Subcutaneous abdominal adipose tissue (tissue), 5 donors: Measurements from ENCODE around the gene TBC1D23.
A peak's percentile ranks its signal among the peaks of the same experiment; 100 is the strongest.
"Not testable (repeated sequence)": the region's sequence is repeated elsewhere in the genome, so short reads cannot be mapped to it uniquely, and the experiment has no call there.

Experiments used
- H3K27ac ChIP-seq: one replicate; pipeline ENCODE4 v1.7.0; 2013; ENCODE audit warnings: low read depth, mild to moderate bottlenecking, inconsistent platforms, low read length, moderate library complexity
- H3K27me3 ChIP-seq, 5 donors: one replicate each; pipeline ENCODE4 v1.7.0; 2013; ENCODE audit warnings: low read length in 5 of 5, inconsistent platforms in 1 of 5; ENCODE audit not compliant: control insufficient read depth in 5 of 5, insufficient read depth in 4 of 5
- H3K36me3 ChIP-seq, 5 donors: one replicate each; pipeline ENCODE4 v1.7.0; 2013; ENCODE audit warnings: low read length in 5 of 5; ENCODE audit not compliant: control insufficient read depth in 5 of 5, insufficient read depth in 5 of 5
- H3K4me1 ChIP-seq, 5 donors: one replicate each; pipeline ENCODE4 v1.7.0; 2013; ENCODE audit warnings: low read length in 5 of 5, mild to moderate bottlenecking in 3 of 5, moderate library complexity in 1 of 5; ENCODE audit not compliant: control insufficient read depth in 5 of 5, insufficient read depth in 5 of 5
- H3K4me3 ChIP-seq, 5 donors: one replicate each; pipeline ENCODE4 v1.7.0; 2013; ENCODE audit warnings: low read length in 5 of 5, low read depth in 1 of 5
- H3K9ac ChIP-seq, 5 donors: one replicate each; pipeline ENCODE4 v1.7.0; 2013; ENCODE audit warnings: low read length in 5 of 5, mild to moderate bottlenecking in 4 of 5, moderate library complexity in 3 of 5
- H3K9me3 ChIP-seq, 5 donors: one replicate each; pipeline ENCODE4 v1.7.0; 2013; ENCODE audit warnings: low read length in 5 of 5; ENCODE audit not compliant: control insufficient read depth in 5 of 5
- donor health status: healthy.
- donor health status: healthy.
- donor health status: healthy.
- donor health status: healthy.
- donor health status: healthy.

Gene TBC1D23

DNA sequence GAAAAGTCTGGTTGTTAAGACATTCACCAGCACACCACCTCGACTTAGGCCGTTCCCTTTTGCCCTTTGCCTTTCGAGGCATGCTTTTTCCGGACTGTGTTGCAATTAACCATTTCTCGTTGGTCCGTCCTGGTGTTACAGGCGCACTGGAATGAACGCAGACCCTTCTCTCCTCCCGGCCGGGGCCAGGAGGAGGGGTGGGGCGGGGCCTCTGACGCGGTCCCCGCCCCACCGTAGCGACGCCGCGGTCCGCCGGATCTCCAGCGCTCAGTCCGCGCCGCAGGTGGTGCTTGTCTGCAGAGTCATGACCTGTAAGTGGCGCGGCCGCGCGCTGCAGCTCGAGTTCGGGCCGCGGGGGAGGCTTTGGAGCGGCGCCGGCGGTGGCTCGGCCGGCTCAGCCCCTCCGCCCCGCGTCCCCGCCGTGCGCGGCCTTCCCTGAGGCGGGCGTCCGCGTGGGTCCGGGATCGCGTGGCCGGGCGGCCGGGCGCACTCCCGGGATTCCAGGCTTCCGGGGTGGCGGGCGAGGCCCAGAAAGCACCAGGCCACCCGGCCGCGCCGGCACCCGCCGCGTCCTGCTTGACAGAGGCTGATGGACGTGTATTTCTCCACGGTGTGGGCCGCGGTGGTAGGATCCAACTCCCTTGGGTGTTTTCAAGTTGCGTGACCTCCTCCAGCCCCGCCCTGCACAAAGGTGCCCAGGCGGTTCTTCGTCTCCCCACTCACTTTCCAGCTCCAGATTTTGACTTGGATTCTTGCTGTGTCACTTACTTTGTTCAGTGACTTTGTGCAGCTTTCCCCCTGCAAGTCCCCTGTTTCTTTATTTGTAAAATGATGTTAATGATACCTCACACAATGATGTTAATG is 73.9 kb downstream of the TBC1D23 start, which contains the start of gene NIT2:
TSS of gene NIT2 (plus strand) at position 270 of the 864 bp plus-strand sequence. CDS start at position 305, 35 bp downstream.
- Histone ChIP-seq H3K27me3 (no peaks in the 10 kb centered on the region), H3K27ac (peak within 1 kb of the TSS; percentile 49), H3K9me3 (no peaks in the 10 kb centered on the region), H3K4me3 (peak within 1 kb of the TSS; percentile 73 to 97 (median 91)), H3K36me3 (peaks cover 4 to 8% (median 4%) of the 10 kb centered on the region in 5 donors), H3K9ac (peak within 1 kb of the TSS; percentile 73 to 89 (median 81)), H3K4me1 (peaks cover 2 to 17% (median 14%) of the 10 kb centered on the region in 5 donors)

GRCh38 chr3:100335434-100335833 is 74.6 kb downstream of the TBC1D23 start:
- no peaks in the 10 kb centered on the region for H3K27me3 ChIP-seq
- H3K4me1 ChIP-seq: peaks cover 2 to 17% (median 14%) of the 10 kb centered on the region in 5 donors
- H3K9me3 ChIP-seq: no peaks in the 10 kb centered on the region
- peak overlapping the region; percentile 73 to 92 (median 80) for H3K4me3 ChIP-seq
- H3K36me3 ChIP-seq: peaks cover 5 to 15% (median 9%) of the 10 kb centered on the region in 5 donors
- H3K9ac ChIP-seq: peak overlapping the region in 4 of 5 donors; percentile 73 to 80 (median 74)
- peak overlapping the region; percentile 49 for H3K27ac ChIP-seq

- H3K9me3 ChIP-seq, H3K27me3 ChIP-seq, H3K9ac ChIP-seq, H3K4me3 ChIP-seq, H3K27ac ChIP-seq: not testable (repeated sequence)
- Histone ChIP-seq H3K36me3 (peaks cover 8 to 22% (median 16%) of the 10 kb centered on the region in 5 donors), H3K4me1 (peaks cover 2 to 17% (median 14%) of the 10 kb centered on the region in 5 donors)
These were observed 75.4 kb downstream of the TBC1D23 start for GRCh38 chr3:100336229-100336628.

- H3K4me3 ChIP-seq: no peak overlapping the region
- no peak overlapping the region for H3K27ac ChIP-seq
- no peaks in the 10 kb centered on the region for H3K27me3 ChIP-seq
- H3K9ac ChIP-seq: no peak overlapping the region
- peaks cover 13 to 36% (median 29%) of the 10 kb centered on the region in 5 donors for H3K36me3 ChIP-seq
- H3K4me1 ChIP-seq: peaks cover 2 to 17% (median 14%) of the 10 kb centered on the region in 5 donors
- H3K9me3 ChIP-seq: peaks cover 0 to 6% (median 0%) of the 10 kb centered on the region in 5 donors
These were observed 78.1 kb downstream of the TBC1D23 start for GRCh38 chr3:100338911-100339310.

GRCh38 chr3:100339786-100340185 is 79.0 kb downstream of the TBC1D23 start:
- Histone ChIP-seq H3K9me3 (peaks cover 0 to 6% (median 0%) of the 10 kb centered on the region in 5 donors), H3K27ac (no peak overlapping the region), H3K27me3 (no peaks in the 10 kb centered on the region), H3K4me1 (peaks cover 0 to 11% (median 8%) of the 10 kb centered on the region in 5 donors), H3K4me3 (no peak overlapping the region), H3K9ac (no peak overlapping the region), H3K36me3 (peaks cover 17 to 39% (median 33%) of the 10 kb centered on the region in 5 donors)

- H3K36me3 ChIP-seq: peaks cover 21 to 43% (median 37%) of the 10 kb centered on the region in 5 donors
These were observed 79.7 kb downstream of the TBC1D23 start for GRCh38 chr3:100340527-100340926.

GRCh38 chr3:100348727-100349126 is 87.9 kb downstream of the TBC1D23 start:
- no peak overlapping the region for H3K27ac ChIP-seq
- no peaks in the 10 kb centered on the region for H3K4me1 ChIP-seq
- no peaks in the 10 kb centered on the region for H3K9me3 ChIP-seq
- no peak overlapping the region for H3K4me3 ChIP-seq
- H3K9ac ChIP-seq: no peak overlapping the region
- H3K36me3 ChIP-seq: peaks cover 42 to 77% (median 66%) of the 10 kb centered on the region in 5 donors
- no peaks in the 10 kb centered on the region for H3K27me3 ChIP-seq

More at GRCh38 chr3:100340527-100340926, 79.7 kb downstream of the TBC1D23 start:
- peaks cover 0 to 6% (median 0%) of the 10 kb centered on the region in 5 donors for H3K9me3 ChIP-seq
- no peak overlapping the region for H3K27ac ChIP-seq
- no peak overlapping the region for H3K9ac ChIP-seq
- H3K4me1 ChIP-seq: peaks cover 0 to 4% (median 2%) of the 10 kb centered on the region in 5 donors
- H3K4me3 ChIP-seq: no peak overlapping the region
- H3K27me3 ChIP-seq: no peaks in the 10 kb centered on the region

GRCh38 chr3:100351770-100352169 is 91.0 kb downstream of the TBC1D23 start:
- H3K4me3 ChIP-seq, H3K9ac ChIP-seq, H3K27me3 ChIP-seq, H3K9me3 ChIP-seq, H3K27ac ChIP-seq, H3K4me1 ChIP-seq: not testable (repeated sequence)
- peaks cover 42 to 81% (median 66%) of the 10 kb centered on the region in 5 donors for H3K36me3 ChIP-seq

DNA sequence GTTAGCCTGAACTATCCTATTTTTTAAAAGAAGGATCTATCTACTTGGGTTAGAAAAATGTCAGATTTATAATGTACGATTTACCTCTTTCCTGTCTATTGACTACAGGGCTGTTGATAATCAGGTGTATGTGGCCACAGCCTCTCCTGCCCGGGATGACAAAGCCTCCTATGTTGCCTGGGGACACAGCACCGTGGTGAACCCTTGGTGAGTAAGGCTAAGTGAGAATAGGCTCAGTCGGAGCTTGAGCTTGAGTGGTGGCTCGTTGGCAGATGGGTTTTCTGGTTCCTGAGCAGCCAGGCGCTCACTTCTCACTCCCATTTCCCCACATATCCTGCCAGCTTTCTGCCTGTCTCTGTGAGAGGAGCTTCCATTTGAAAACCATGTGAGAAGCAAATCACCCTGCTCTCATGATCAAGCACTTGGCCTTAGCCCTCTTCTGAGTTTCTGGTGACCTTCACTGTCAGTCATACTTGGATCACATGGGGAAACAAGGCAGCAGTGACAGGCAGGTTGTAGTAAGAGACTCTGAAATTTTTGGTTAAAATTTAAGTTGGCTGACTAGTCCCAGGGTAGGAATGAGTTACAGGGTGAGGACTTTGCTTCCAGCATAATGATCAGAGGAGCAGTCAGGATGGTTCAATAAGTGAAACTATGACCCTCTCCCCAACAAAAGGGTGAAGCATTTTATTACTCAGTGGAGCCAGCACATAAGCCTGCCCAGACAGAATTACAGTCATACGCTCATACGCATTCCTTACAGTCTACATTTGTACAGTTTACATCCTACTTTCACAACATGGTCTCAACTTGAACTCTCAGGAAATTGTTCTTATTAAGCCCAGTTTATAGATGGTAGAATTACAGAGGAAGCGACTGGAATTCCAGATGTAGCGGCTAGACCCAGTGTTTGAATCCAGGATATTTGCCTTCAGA is 91.8 kb downstream of the TBC1D23 start:
- H3K9ac ChIP-seq: no peak overlapping the region
- no peaks in the 10 kb centered on the region for H3K9me3 ChIP-seq
- H3K36me3 ChIP-seq: peaks cover 43 to 77% (median 60%) of the 10 kb centered on the region in 5 donors
- no peak overlapping the region for H3K4me3 ChIP-seq
- H3K27ac ChIP-seq: no peak overlapping the region
- H3K4me1 ChIP-seq: no peaks in the 10 kb centered on the region
- no peaks in the 10 kb centered on the region for H3K27me3 ChIP-seq
